ENCODE data around the gene EIF3I. TPM values are rescaled to one million over a fixed set of nuclear protein-coding genes. Genes with fewer than 3 reads are reported as not detected.

The EIF3I gene
- total RNA-seq, 6 experiments from 2014 or later, result 67.5 to 130 (median 71.9) TPM

GRCh38 chr1:32273391-32274208 is 51.4 kb downstream of the EIF3I start:
- Histone ChIP-seq H3K27ac (no peak overlapping the region), H3K27me3 (no peaks in the 10 kb centered on the region), H3K4me3 (no peak overlapping the region), H3K9me3 (no peaks in the 10 kb centered on the region), H3K36me3 (no peaks in the 10 kb centered on the region), H3K4me1 (no peaks in the 10 kb centered on the region)
- TF ChIP-seq POLR2A (IDR thresholded peaks at IDR 0.05), result no peak
- TF ChIP-seq, protein P1, sequence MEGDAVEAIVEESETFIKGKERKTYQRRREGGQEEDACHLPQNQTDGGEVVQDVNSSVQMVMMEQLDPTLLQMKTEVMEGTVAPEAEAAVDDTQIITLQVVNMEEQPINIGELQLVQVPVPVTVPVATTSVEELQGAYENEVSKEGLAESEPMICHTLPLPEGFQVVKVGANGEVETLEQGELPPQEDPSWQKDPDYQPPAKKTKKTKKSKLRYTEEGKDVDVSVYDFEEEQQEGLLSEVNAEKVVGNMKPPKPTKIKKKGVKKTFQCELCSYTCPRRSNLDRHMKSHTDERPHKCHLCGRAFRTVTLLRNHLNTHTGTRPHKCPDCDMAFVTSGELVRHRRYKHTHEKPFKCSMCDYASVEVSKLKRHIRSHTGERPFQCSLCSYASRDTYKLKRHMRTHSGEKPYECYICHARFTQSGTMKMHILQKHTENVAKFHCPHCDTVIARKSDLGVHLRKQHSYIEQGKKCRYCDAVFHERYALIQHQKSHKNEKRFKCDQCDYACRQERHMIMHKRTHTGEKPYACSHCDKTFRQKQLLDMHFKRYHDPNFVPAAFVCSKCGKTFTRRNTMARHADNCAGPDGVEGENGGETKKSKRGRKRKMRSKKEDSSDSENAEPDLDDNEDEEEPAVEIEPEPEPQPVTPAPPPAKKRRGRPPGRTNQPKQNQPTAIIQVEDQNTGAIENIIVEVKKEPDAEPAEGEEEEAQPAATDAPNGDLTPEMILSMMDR (IDR thresholded peaks at IDR 0.05), result no peak
- 46% methylated on average over 5 of the region's 10 CpGs for WGBS (ENCODE audit: insufficient coverage, low coverage, low lambda C conversion rate, missing lambda C conversion rate)
- intact Hi-C loops (cut with DNase I), result no loop called here
- DNase-seq, result no peak
- peak in 2 of 4 donors; percentile 23 to 34 for ATAC-seq

- H3K4me3 ChIP-seq, result no peak overlapping the region
- 70% methylated on average over 23 of the region's 31 CpGs for WGBS (ENCODE audit: insufficient coverage, low coverage, low lambda C conversion rate, missing lambda C conversion rate)
- no peak for TF ChIP-seq POLR2A (IDR thresholded peaks at IDR 0.05)
- TF ChIP-seq, protein P1 (IDR thresholded peaks at IDR 0.05), result no peak
- H3K27me3 ChIP-seq, result no peaks in the 10 kb centered on the region
- intact Hi-C loops (cut with DNase I), result no loop called here
- no peaks in the 10 kb centered on the region for H3K4me1 ChIP-seq
- no peaks in the 10 kb centered on the region for H3K9me3 ChIP-seq
- DNase-seq (no peak), ATAC-seq (no peak)
- H3K36me3 ChIP-seq, result no peaks in the 10 kb centered on the region
- H3K27ac ChIP-seq, result no peak overlapping the region
Measured at GRCh38 chr1:32274646-32275340, 52.6 kb downstream of the EIF3I start.

DNA sequence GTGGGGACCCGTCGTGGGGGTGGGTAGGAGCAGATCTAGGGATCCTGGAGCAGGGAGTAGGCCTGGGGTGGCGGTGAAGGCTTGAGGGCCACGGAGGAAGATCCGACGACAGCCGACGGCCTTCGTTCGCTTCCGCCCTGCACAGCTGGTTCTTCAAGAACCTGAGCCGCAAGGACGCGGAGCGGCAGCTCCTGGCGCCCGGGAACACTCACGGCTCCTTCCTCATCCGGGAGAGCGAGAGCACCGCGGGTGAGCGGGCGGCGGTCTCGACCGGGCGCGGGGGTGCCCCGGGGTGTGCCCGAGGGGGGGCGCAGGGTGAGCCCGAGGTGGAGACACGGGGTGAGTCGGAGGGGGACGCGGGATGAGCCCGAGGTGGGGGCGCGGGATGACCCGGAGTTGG is 53.2 kb downstream of the EIF3I start:
- H3K4me3 ChIP-seq, result no peak overlapping the region
- TF ChIP-seq, protein P1 (IDR thresholded peaks at IDR 0.05), result no peak
- TF ChIP-seq POLR2A (IDR thresholded peaks at IDR 0.05), result no peak
- no peaks in the 10 kb centered on the region for H3K9me3 ChIP-seq
- no peaks in the 10 kb centered on the region for H3K4me1 ChIP-seq
- no peaks in the 10 kb centered on the region for H3K27me3 ChIP-seq
- intact Hi-C loops (cut with DNase I), result no loop called here
- 18% methylated on average over 2 of the region's 41 CpGs for WGBS (ENCODE audit: insufficient coverage, low coverage, low lambda C conversion rate, missing lambda C conversion rate)
- no peak overlapping the region for H3K27ac ChIP-seq
- DNase-seq, result no peak
- peak in 2 of 4 donors; percentile 12 to 18 for ATAC-seq
- no peaks in the 10 kb centered on the region for H3K36me3 ChIP-seq

DNA sequence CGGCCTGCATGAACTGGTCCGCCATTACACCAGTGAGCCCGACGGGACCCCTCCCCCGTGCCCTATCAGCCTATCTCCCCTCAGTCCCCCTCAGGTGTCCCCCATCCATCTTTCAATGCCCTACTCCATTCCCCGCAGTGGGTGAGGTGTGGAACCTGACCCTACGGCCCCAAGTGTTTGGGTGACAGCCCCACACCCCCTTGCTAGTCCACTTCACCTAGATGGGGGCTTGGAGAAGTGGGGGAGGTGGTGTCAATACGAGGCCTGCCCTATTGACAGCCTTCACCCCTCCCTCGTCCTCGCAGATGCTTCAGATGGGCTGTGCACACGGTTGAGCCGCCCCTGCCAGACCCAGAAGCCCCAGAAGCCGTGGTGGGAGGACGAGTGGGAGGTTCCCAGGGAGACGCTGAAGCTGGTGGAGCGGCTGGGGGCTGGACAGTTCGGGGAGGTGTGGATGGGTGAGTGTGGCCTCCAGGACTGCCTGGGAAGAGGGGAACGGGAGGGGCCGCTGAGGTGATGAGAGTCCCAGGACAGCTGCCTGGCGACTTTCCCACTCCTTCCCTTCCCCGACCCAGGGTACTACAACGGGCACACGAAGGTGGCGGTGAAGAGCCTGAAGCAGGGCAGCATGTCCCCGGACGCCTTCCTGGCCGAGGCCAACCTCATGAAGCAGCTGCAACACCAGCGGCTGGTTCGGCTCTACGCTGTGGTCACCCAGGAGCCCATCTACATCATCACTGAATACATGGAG is 54.0 kb downstream of the EIF3I start:
- intact Hi-C loops (cut with DNase I), result no loop called here
- Histone ChIP-seq H3K36me3 (no peaks in the 10 kb centered on the region), H3K27ac (no peak overlapping the region), H3K27me3 (no peaks in the 10 kb centered on the region), H3K4me1 (no peaks in the 10 kb centered on the region), H3K4me3 (no peak overlapping the region), H3K9me3 (no peaks in the 10 kb centered on the region)
- DNase-seq, result no peak
- TF ChIP-seq, protein P1 (IDR thresholded peaks at IDR 0.05), result no peak
- no peak for TF ChIP-seq POLR2A (IDR thresholded peaks at IDR 0.05)
- ATAC-seq, result no peak
- WGBS (ENCODE audit: insufficient coverage, low coverage, low lambda C conversion rate, missing lambda C conversion rate), result 94% methylated on average over 5 of the region's 30 CpGs

Small RNAs within 50 kb of the gene (small RNA-seq; reads per million reads assigned to genes)
- gene RF00017, result 0 reads per million in 2 experiments

Other genes starting within 250 kb of the EIF3I start
- gene KHDRBS1, start 208.5 kb upstream of the EIF3I start, total RNA-seq, result 10 to 100 TPM; 22.8 to 38.2 (median 34.0) TPM
- 10 to 100 TPM in 1 of 6 experiments, 1 to 10 TPM in 5; 4.0 to 10.3 (median 6.3) TPM for gene TMEM39B, start 149.5 kb upstream of the EIF3I start, total RNA-seq
- gene KPNA6, start 114.4 kb upstream of the EIF3I start, total RNA-seq, result 10 to 100 TPM; 23.4 to 44.6 (median 34.0) TPM
- gene TXLNA, start 42.7 kb upstream of the EIF3I start, total RNA-seq, result 10 to 100 TPM; 26.0 to 39.6 (median 33.5) TPM
- 1 to 10 TPM in 2 of 6 experiments, under 1 TPM in 4; 0.56 to 1.3 (median 0.68) TPM for gene CCDC28B, start 21.8 kb upstream of the EIF3I start, total RNA-seq
- gene IQCC, start 16.7 kb upstream of the EIF3I start, total RNA-seq, result under 1 TPM; 0.27 to 0.87 (median 0.41) TPM
- gene DCDC2B, start 13.3 kb upstream of the EIF3I start, total RNA-seq, result not detected
- gene TMEM234, start 54 bp upstream of the EIF3I start, total RNA-seq, result 1 to 10 TPM; 3.4 to 7.2 (median 5.9) TPM
- 1 to 10 TPM; 1.3 to 9.4 (median 5.2) TPM for gene FAM167B, start 24.8 kb downstream of the EIF3I start, total RNA-seq
- gene LCK, start 28.9 kb downstream of the EIF3I start, total RNA-seq, result 1 to 10 TPM in 4 of 6 experiments, under 1 TPM in 2; 0.73 to 1.7 (median 1.1) TPM
- 10 to 100 TPM; 24.0 to 40.6 (median 32.4) TPM for gene HDAC1, start 69.7 kb downstream of the EIF3I start, total RNA-seq
- gene MARCKSL1, start 113.8 kb downstream of the EIF3I start, total RNA-seq, result 10 to 100 TPM in 5 of 6 experiments, 1 to 10 TPM in 1; 10.0 to 24.4 (median 14.2) TPM
- gene FAM229A, start 140.1 kb downstream of the EIF3I start, total RNA-seq, result 1 to 10 TPM; 1.3 to 7.8 (median 5.3) TPM
- 1 to 10 TPM in 2 of 6 experiments, under 1 TPM in 4; 0.49 to 1.6 (median 0.85) TPM for gene TSSK3, start 140.1 kb downstream of the EIF3I start, total RNA-seq
- gene BSDC1, start 172.0 kb downstream of the EIF3I start, total RNA-seq, result 10 to 100 TPM; 44.5 to 73.1 (median 62.1) TPM
- not detected for gene ZBTB8B, start 242.7 kb downstream of the EIF3I start, total RNA-seq